ENCODE data around the gene PLCXD1.

Gene PLCXD1

GRCh38 chrX:338281-338835 is 57.2 kb downstream of the PLCXD1 start:
- H3K4me3 ChIP-seq (ENCODE audit: low read depth, low read length): no peak overlapping the region
- no peak for DNase-seq (ENCODE audit: low read depth)
- TF ChIP-seq, protein P1, sequence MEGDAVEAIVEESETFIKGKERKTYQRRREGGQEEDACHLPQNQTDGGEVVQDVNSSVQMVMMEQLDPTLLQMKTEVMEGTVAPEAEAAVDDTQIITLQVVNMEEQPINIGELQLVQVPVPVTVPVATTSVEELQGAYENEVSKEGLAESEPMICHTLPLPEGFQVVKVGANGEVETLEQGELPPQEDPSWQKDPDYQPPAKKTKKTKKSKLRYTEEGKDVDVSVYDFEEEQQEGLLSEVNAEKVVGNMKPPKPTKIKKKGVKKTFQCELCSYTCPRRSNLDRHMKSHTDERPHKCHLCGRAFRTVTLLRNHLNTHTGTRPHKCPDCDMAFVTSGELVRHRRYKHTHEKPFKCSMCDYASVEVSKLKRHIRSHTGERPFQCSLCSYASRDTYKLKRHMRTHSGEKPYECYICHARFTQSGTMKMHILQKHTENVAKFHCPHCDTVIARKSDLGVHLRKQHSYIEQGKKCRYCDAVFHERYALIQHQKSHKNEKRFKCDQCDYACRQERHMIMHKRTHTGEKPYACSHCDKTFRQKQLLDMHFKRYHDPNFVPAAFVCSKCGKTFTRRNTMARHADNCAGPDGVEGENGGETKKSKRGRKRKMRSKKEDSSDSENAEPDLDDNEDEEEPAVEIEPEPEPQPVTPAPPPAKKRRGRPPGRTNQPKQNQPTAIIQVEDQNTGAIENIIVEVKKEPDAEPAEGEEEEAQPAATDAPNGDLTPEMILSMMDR (conservative IDR thresholded peaks at IDR 0.05; ENCODE audit: low read depth, low read length): no peak

- H3K4me3 ChIP-seq (ENCODE audit: low read depth, low read length): no peak overlapping the region
- DNase-seq (ENCODE audit: low read depth): no peak
- TF ChIP-seq, protein P1 (conservative IDR thresholded peaks at IDR 0.05; ENCODE audit: low read depth, low read length): no peak
These were observed 57.7 kb downstream of the PLCXD1 start for GRCh38 chrX:338836-339400.

GRCh38 chrX:340121-340520 is 58.9 kb downstream of the PLCXD1 start:
- TF ChIP-seq, protein P1 (conservative IDR thresholded peaks at IDR 0.05; ENCODE audit: low read depth, low read length): no peak

DNA sequence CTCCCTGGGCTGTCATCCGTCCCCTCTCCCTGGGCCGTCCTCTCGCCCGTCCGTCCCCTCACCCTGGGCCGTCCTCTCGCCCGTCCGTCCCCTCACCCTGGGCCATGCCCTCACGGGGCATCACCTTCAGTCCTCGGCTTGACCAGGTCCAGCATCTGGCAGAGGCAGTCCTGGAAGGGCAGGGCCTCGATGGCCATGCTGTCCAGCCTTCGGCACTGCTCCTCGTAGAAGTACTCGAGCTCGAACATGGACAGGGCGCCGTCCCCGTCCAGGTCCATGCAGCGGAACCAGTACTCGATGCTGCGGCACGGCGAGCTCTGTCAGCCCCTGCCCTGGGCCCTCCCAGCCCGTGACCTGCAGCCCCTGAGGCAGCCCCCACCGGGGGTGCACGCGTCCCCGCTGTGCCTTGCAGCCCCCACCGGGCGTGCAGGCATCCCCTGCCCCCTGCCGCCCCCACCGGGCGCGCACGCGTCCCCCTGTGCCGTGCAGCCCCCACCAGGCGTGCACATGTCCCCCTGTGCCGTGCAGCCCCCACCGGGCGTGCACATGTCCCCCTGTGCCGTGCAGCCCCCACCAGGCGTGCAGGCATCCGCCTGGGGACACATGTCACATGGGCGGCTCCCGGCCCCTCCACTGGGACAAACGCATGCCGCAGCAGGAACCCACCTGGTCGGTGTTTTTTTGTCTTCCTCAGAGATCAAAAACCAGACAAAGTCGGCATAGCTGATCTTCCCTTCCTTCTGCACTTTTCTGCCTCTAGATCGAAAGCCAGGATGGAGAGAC is 59.7 kb downstream of the PLCXD1 start:
- no peak overlapping the region for H3K4me3 ChIP-seq (ENCODE audit: low read depth, low read length)
- TF ChIP-seq, protein P1 (conservative IDR thresholded peaks at IDR 0.05; ENCODE audit: low read depth, low read length): no peak
- DNase-seq (ENCODE audit: low read depth): no peak

More at GRCh38 chrX:340121-340520, 58.9 kb downstream of the PLCXD1 start:
- no peak for DNase-seq (ENCODE audit: low read depth)
- H3K4me3 ChIP-seq (ENCODE audit: low read depth, low read length): no peak overlapping the region

- TF ChIP-seq, protein P1 (conservative IDR thresholded peaks at IDR 0.05; ENCODE audit: low read depth, low read length): no peak
- H3K4me3 ChIP-seq (ENCODE audit: low read depth, low read length): no peak overlapping the region
- DNase-seq (ENCODE audit: low read depth): no peak
These were observed 60.4 kb downstream of the PLCXD1 start for GRCh38 chrX:341541-342101.

DNA sequence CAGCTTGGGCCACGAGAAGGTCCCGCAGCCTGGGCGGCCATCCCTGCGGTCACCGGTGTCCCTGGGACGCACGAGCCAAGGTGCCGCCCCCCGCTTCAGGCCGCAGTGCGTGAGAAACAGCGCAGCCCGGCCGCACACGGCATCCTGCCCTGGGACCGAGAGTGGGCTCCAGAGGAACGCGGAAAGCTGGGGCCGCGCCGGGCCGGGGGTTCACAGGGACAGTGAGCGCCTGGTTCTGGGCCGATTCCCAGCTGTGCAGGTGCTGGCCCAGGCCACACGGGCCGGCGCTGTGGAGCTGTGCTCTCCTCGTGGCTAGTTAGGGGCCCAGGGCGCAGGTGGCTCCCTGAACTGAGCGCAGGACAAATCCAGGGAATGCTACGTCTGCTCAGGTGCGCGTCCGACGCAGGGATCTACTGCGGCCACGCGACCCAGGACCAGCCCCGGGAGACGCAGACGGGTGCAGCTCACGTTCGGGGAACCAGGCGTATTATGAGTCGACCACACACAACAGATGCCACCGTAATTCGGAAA is 63.3 kb downstream of the PLCXD1 start:
- no peak for DNase-seq (ENCODE audit: low read depth)
- TF ChIP-seq, protein P1 (conservative IDR thresholded peaks at IDR 0.05; ENCODE audit: low read depth, low read length): no peak
- H3K4me3 ChIP-seq (ENCODE audit: low read depth, low read length): no peak overlapping the region

Data from choroid plexus epithelial cell (primary cell).